Measurements from ENCODE around the gene SPEN. TPM values are rescaled to one million over a fixed set of nuclear protein-coding genes. Genes with fewer than 3 reads are reported as not detected.

SPEN gene
- total and polyA plus RNA-seq, 10 of the 15 experiments (the other 5 are each of a cell fraction or from before 2014, with no cell fraction given) = 5.2 to 58.7 (median 20.1) TPM

DNA sequence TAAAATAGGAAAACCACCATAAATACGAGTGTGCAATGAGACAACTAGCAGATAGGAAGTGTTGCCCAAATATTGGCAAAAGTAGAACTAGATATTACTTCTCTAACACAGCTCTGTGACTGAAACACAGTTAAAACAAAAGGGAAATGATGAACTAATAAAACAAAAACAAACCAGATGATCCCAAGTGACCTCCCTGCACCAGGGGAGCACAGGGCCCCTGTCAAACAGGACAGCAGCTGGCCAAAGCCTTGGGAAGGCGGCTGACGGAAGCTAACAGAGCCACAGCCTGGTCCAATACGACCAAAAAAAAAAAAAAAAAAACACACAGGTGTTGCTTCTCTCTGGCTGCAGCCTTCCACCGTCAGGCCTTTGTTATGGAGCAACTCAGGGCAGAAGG lies 110.6 kb downstream of the SPEN start:
- no TSS peak for BruUV-seq (replicated peaks)
- DNase-seq (ENCODE audit: low read depth, low spot score) (no peak), ATAC-seq (no peak), FAIRE-seq (no peak)
- intact Hi-C loops (cut with micrococcal nuclease; ENCODE audit: unreplicated experiment) (no loop called here), in situ Hi-C loops (cut with MboI) (no loop called here)
- peaks cover 10% of the 10 kb centered on the region for H3K4me1 ChIP-seq (ENCODE audit: control insufficient read depth, insufficient read depth, low read length)
- TF ChIP-seq, protein P1, sequence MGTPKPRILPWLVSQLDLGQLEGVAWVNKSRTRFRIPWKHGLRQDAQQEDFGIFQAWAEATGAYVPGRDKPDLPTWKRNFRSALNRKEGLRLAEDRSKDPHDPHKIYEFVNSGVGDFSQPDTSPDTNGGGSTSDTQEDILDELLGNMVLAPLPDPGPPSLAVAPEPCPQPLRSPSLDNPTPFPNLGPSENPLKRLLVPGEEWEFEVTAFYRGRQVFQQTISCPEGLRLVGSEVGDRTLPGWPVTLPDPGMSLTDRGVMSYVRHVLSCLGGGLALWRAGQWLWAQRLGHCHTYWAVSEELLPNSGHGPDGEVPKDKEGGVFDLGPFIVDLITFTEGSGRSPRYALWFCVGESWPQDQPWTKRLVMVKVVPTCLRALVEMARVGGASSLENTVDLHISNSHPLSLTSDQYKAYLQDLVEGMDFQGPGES (IDR thresholded peaks at IDR 0.05) = no peak
- TF ChIP-seq IKZF2 (IDR thresholded peaks at IDR 0.05) = no peak
- H3K4me3 ChIP-seq = no peak overlapping the region
- WGBS (ENCODE audit: insufficient coverage, insufficient replicate concordance, low lambda C conversion rate, missing lambda C conversion rate) = 35% methylated on average over 2 of the region's 5 CpGs
- H3K9ac ChIP-seq (ENCODE audit: control insufficient read depth, insufficient read depth, low read length) = no peak overlapping the region
- peaks cover 3 to 11% of the 10 kb centered on the region in 2 experiments; a peak in 2 of 4 replicates for H3K36me3 ChIP-seq (ENCODE audit: control insufficient read depth in 2 of 2, insufficient read depth in 2 of 2, low read length in 1 of 2)
- RAD21 ChIA-PET (ENCODE audit: unreplicated experiment) = interaction anchor here (0.8 to 9.8 kb wide), 5 partner anchors 9 to 143 kb away, joined by 3 to 116 read pairs (median 5); partner anchors contain the start of gene ZBTB17
- no peaks in the 10 kb centered on the region for H3K27me3 ChIP-seq (replicated peaks in 1 of 2; ENCODE audit: control insufficient read depth in 2 of 2, insufficient read depth in 2 of 2, low read length in 1 of 2)
- no peak overlapping the region for H3K27ac ChIP-seq (ENCODE audit: control insufficient read depth, insufficient read depth)
- H3K79me2 ChIP-seq (ENCODE audit: control insufficient read depth, insufficient read depth, low read length) = peaks cover 19% of the 10 kb centered on the region
- SMC1A ChIA-PET (ENCODE audit: uncharacterized antibody, unreplicated experiment) = interaction anchor here (0.6 to 1.3 kb wide), 3 partner anchors 18 to 53 kb away, joined by 3 to 4 read pairs (median 3); partner anchors contain the start of gene ZBTB17
- H3K4me2 ChIP-seq (ENCODE audit: control insufficient read depth, insufficient read depth) = no peak overlapping the region
- no peaks in the 10 kb centered on the region for H3K9me3 ChIP-seq (replicated peaks; ENCODE audit: control insufficient read depth, insufficient read depth, low read length)
- H2AFZ ChIP-seq (ENCODE audit: control insufficient read depth, low read depth, low read length) = no peak overlapping the region
- peaks cover 3% of the 10 kb centered on the region; the same call in 1 of the 2 replicates for H4K20me1 ChIP-seq (ENCODE audit: control insufficient read depth, insufficient read depth)
- CTCF ChIA-PET = interaction anchor here (1.0 to 10.1 kb wide), 6 partner anchors 16 to 166 kb away, joined by 3 to 68 read pairs (median 6); partner anchors contain the start of gene ZBTB17
- POLR2A ChIA-PET = interaction anchor here (0.6 to 2.6 kb wide), 4 partner anchors 8 to 1471 kb away, joined by 3 to 8 read pairs (median 4); no protein-coding TSS in a partner anchor

- no peak overlapping the region for H2AFZ ChIP-seq (ENCODE audit: control insufficient read depth, low read depth, low read length)
- H3K27me3 ChIP-seq (replicated peaks in 1 of 2; ENCODE audit: control insufficient read depth in 2 of 2, insufficient read depth in 2 of 2, low read length in 1 of 2) = no peaks in the 10 kb centered on the region
- H3K4me1 ChIP-seq (ENCODE audit: control insufficient read depth, insufficient read depth, low read length) = peaks cover 17% of the 10 kb centered on the region
- H3K9me3 ChIP-seq (replicated peaks; ENCODE audit: control insufficient read depth, insufficient read depth, low read length) = no peaks in the 10 kb centered on the region
- no peak overlapping the region for H3K4me2 ChIP-seq (ENCODE audit: control insufficient read depth, insufficient read depth)
- in situ Hi-C loops (cut with MboI) (no loop called here), intact Hi-C loops (cut with micrococcal nuclease; ENCODE audit: unreplicated experiment) (no loop called here)
- ChIA-PET POLR2A (interaction anchor here (1.9 to 2.6 kb wide), 2 partner anchors 8 to 10 kb away, joined by 6 to 8 read pairs; no protein-coding TSS in a partner anchor), CTCF (interaction anchor here (1.2 to 10.1 kb wide), 6 partner anchors 10 to 167 kb away, joined by 4 to 68 read pairs (median 5); partner anchors contain the start of gene ZBTB17), RAD21 (ENCODE audit: unreplicated experiment) (interaction anchor here (1.1 to 9.8 kb wide), 5 partner anchors 8 to 163 kb away, joined by 3 to 116 read pairs (median 8); partner anchors contain the start of gene ZBTB17), SMC1A (ENCODE audit: uncharacterized antibody, unreplicated experiment) (interaction anchor here (0.6 to 9.1 kb wide), 5 partner anchors 9 to 143 kb away, joined by 3 to 78 read pairs (median 4); no protein-coding TSS in a partner anchor)
- FAIRE-seq (no peak), DNase-seq (ENCODE audit: low read depth, low spot score) (no peak), ATAC-seq (no peak)
- no peak for TF ChIP-seq MXI1 (IDR thresholded peaks at IDR 0.05; ENCODE audit: low read depth, low read length)
- TF ChIP-seq, protein P2, sequence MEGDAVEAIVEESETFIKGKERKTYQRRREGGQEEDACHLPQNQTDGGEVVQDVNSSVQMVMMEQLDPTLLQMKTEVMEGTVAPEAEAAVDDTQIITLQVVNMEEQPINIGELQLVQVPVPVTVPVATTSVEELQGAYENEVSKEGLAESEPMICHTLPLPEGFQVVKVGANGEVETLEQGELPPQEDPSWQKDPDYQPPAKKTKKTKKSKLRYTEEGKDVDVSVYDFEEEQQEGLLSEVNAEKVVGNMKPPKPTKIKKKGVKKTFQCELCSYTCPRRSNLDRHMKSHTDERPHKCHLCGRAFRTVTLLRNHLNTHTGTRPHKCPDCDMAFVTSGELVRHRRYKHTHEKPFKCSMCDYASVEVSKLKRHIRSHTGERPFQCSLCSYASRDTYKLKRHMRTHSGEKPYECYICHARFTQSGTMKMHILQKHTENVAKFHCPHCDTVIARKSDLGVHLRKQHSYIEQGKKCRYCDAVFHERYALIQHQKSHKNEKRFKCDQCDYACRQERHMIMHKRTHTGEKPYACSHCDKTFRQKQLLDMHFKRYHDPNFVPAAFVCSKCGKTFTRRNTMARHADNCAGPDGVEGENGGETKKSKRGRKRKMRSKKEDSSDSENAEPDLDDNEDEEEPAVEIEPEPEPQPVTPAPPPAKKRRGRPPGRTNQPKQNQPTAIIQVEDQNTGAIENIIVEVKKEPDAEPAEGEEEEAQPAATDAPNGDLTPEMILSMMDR (IDR thresholded peaks at IDR 0.05 in 2 of 3, conservative IDR thresholded peaks at IDR 0.05 in 1 of 3; ENCODE audit: control insufficient read depth in 2 of 3, extremely low read depth in 1 of 3, insufficient read depth in 1 of 3, low read depth in 3 of 3, low read length in 3 of 3) = peak in 1 of 3 experiments; percentile 32; a peak in 2 of 6 replicates
- TF ChIP-seq MTA3 (IDR thresholded peaks at IDR 0.05; ENCODE audit: borderline replicate concordance, low read length) = no peak
- H3K79me2 ChIP-seq (ENCODE audit: control insufficient read depth, insufficient read depth, low read length) = peaks cover 22% of the 10 kb centered on the region
- H3K4me3 ChIP-seq = no peak overlapping the region
- H3K9ac ChIP-seq (ENCODE audit: control insufficient read depth, insufficient read depth, low read length) = no peak overlapping the region
- H3K27ac ChIP-seq (ENCODE audit: control insufficient read depth, insufficient read depth) = no peak overlapping the region
- H4K20me1 ChIP-seq (ENCODE audit: control insufficient read depth, insufficient read depth) = peaks cover 3% of the 10 kb centered on the region; the same call in 1 of the 2 replicates
- no TSS peak for BruUV-seq (replicated peaks)
- H3K36me3 ChIP-seq (ENCODE audit: control insufficient read depth in 2 of 2, insufficient read depth in 2 of 2, low read length in 1 of 2) = peaks cover 3 to 9% of the 10 kb centered on the region in 2 experiments; a peak in 2 of 4 replicates
Observed at GRCh38 chr1:15958793-15959192, 111.3 kb downstream of the SPEN start.
